ENCODE data around the gene CRIP3.

Gene CRIP3

GRCh38 chr6:43338243-43338642 is 29.6 kb upstream of the CRIP3 start:
- TF ChIP-seq, protein P1, sequence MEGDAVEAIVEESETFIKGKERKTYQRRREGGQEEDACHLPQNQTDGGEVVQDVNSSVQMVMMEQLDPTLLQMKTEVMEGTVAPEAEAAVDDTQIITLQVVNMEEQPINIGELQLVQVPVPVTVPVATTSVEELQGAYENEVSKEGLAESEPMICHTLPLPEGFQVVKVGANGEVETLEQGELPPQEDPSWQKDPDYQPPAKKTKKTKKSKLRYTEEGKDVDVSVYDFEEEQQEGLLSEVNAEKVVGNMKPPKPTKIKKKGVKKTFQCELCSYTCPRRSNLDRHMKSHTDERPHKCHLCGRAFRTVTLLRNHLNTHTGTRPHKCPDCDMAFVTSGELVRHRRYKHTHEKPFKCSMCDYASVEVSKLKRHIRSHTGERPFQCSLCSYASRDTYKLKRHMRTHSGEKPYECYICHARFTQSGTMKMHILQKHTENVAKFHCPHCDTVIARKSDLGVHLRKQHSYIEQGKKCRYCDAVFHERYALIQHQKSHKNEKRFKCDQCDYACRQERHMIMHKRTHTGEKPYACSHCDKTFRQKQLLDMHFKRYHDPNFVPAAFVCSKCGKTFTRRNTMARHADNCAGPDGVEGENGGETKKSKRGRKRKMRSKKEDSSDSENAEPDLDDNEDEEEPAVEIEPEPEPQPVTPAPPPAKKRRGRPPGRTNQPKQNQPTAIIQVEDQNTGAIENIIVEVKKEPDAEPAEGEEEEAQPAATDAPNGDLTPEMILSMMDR (IDR thresholded peaks at IDR 0.05; ENCODE audit: low read depth, low read length): no peak
- no peak for DNase-seq (ENCODE audit: low read depth in 2 of 2)
- H3K4me3 ChIP-seq (replicated peaks in 1 of 2; ENCODE audit: low read depth in 2 of 2, low read length in 2 of 2): no peak overlapping the region

- DNase-seq (ENCODE audit: low read depth in 2 of 2): peak in 1 of 2 donors; percentile 34
- TF ChIP-seq, protein P1 (IDR thresholded peaks at IDR 0.05; ENCODE audit: low read depth, low read length): no peak
- H3K4me3 ChIP-seq (replicated peaks in 1 of 2; ENCODE audit: low read depth in 2 of 2, low read length in 2 of 2): no peak overlapping the region
These were observed 27.8 kb upstream of the CRIP3 start for GRCh38 chr6:43336382-43336781.

- no peak overlapping the region for H3K4me3 ChIP-seq (replicated peaks in 1 of 2; ENCODE audit: low read depth in 2 of 2, low read length in 2 of 2)
- TF ChIP-seq, protein P1 (IDR thresholded peaks at IDR 0.05; ENCODE audit: low read depth, low read length): no peak
- no peak for DNase-seq (ENCODE audit: low read depth in 2 of 2)
These were observed 26.8 kb upstream of the CRIP3 start for GRCh38 chr6:43335469-43335868.

DNA sequence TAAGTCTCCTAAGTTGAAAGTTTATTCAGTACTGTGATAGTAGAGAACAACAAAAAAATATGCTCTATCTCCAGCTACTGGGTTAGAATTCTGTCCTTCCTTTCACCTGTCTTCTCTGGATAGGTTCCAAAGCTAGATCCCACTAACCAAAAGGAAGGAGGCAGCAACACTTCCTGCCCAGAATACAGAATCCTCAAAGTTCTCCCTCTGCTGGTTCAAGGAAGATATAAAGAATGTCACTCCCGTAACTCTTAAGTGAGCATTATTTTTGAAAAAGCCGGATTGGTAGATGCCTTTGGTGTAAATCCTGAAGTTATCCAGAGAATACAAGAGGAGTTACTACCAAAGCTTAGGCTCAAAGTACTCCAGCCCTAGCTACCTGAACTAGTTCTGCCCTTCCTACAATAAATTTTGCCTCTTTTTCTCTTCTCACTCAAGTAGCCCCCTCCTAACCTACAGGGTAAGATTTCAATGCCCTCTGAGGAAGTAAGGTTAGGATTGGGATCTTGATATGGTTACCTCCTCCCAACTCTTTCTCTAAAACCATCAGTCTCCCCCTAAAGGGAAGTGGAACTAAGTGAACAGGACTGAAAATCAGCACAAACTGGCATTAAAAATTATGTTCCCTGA is 26.0 kb upstream of the CRIP3 start:
- DNase-seq (ENCODE audit: low read depth in 2 of 2): peak; percentile 72 to 73
- TF ChIP-seq, protein P1 (IDR thresholded peaks at IDR 0.05; ENCODE audit: low read depth, low read length): peak; percentile 53
- H3K4me3 ChIP-seq (replicated peaks in 1 of 2; ENCODE audit: low read depth in 2 of 2, low read length in 2 of 2): no peak overlapping the region

DNA sequence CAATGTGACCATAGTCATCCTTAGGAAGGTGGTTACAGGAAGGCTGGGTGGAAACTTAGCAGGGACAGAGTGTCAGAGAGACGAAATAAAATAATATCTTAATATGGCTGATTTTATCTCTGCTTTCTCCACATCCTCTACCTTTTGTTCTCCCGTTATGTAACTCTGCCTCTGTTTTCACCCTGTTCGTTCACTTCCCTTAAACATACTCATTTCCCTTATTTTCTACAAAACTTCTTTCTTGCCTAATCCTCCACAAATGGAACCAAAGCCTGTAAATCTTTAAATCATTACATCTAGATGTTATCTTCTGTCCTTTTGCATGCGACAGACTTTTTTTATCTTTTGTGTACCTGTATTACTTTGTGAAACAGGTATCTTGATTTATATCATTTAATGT is 23.3 kb upstream of the CRIP3 start:
- TF ChIP-seq, protein P1 (IDR thresholded peaks at IDR 0.05; ENCODE audit: low read depth, low read length): no peak
- no peak for DNase-seq (ENCODE audit: low read depth in 2 of 2)
- no peak overlapping the region for H3K4me3 ChIP-seq (replicated peaks in 1 of 2; ENCODE audit: low read depth in 2 of 2, low read length in 2 of 2)

DNA sequence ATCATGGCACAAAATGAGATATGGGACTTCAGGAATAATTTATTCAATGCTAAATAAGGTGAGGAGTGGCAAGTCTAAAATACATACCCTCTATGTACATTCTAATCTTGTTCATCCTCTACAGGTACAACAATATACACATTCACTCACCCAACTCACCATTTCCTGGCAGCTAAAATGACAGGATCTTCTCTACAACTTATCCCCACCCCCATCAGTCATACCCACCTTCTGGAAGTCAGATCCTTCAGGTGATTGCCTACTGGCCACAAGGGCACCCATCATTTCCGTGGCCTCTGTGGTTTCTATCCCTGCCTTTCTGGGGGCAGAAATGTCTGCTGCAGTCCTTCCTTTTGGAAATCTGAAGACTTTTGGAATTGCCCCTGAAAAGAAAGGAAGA is 22.8 kb upstream of the CRIP3 start:
- no peak for DNase-seq (ENCODE audit: low read depth in 2 of 2)
- H3K4me3 ChIP-seq (replicated peaks in 1 of 2; ENCODE audit: low read depth in 2 of 2, low read length in 2 of 2): no peak overlapping the region
- TF ChIP-seq, protein P1 (IDR thresholded peaks at IDR 0.05; ENCODE audit: low read depth, low read length): no peak

GRCh38 chr6:43328528-43328927 is 19.9 kb upstream of the CRIP3 start:
- H3K4me3 ChIP-seq (replicated peaks in 1 of 2; ENCODE audit: low read depth in 2 of 2, low read length in 2 of 2): no peak overlapping the region

More at GRCh38 chr6:43328528-43328927, 19.9 kb upstream of the CRIP3 start:
- TF ChIP-seq, protein P1 (IDR thresholded peaks at IDR 0.05; ENCODE audit: low read depth, low read length): no peak
- peak in 1 of 2 donors; percentile 3 for DNase-seq (ENCODE audit: low read depth in 2 of 2)
